Esophagus muscularis mucosa (tissue), 3 donors: Measurements from ENCODE around the gene AURKA.

Experiments
- POLR2A ChIP-seq: fragments of 450-650 bp; IDR thresholded peaks from one replicate; pipeline ENCODE4 v1.6.1; 2017; ENCODE audit warnings: antibody characterized with exemption, moderate library complexity, mild to moderate bottlenecking, low read depth
- POLR2AphosphoS5 ChIP-seq, 2 donors: sonication (generic); formaldehyde crosslinking; IDR thresholded peaks; one replicate each; pipeline ENCODE4 v1.6.1; 2017; ENCODE audit warnings: antibody characterized with exemption in 2 of 2
- TF ChIP-seq, protein P1 (sequence below), 3 experiments: fragments of 200-600 bp in 2 of 3; fragments of 450-650 bp in 1 of 3; sonication (generic) in 2 of 3; IDR thresholded peaks; one replicate each; pipeline ENCODE4 v1.5.1; 2017 to 2019; ENCODE audit warnings: antibody characterized with exemption in 3 of 3, mild to moderate bottlenecking in 2 of 3, moderate library complexity in 1 of 3

DNA sequence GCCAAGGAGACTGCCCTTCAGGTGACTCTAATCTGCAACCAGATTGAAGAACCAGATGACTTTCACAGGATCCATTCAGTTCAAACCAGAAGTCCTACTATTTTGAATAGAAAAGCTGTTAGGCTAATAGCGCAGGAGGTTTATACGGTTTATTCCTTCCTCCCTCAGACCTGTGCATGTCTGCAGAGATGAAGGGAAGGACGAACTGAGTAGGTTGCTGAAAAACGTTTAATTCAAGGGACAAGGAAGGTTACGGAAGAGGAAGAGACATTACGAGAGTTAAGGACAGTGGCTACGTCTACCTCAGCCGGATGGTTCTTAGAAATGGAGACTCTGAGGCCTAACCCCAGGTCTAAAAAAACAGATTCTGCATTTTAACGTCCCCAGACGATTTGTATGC, 978 bp downstream of the AURKA start:
- TF ChIP-seq, protein P1, sequence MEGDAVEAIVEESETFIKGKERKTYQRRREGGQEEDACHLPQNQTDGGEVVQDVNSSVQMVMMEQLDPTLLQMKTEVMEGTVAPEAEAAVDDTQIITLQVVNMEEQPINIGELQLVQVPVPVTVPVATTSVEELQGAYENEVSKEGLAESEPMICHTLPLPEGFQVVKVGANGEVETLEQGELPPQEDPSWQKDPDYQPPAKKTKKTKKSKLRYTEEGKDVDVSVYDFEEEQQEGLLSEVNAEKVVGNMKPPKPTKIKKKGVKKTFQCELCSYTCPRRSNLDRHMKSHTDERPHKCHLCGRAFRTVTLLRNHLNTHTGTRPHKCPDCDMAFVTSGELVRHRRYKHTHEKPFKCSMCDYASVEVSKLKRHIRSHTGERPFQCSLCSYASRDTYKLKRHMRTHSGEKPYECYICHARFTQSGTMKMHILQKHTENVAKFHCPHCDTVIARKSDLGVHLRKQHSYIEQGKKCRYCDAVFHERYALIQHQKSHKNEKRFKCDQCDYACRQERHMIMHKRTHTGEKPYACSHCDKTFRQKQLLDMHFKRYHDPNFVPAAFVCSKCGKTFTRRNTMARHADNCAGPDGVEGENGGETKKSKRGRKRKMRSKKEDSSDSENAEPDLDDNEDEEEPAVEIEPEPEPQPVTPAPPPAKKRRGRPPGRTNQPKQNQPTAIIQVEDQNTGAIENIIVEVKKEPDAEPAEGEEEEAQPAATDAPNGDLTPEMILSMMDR (IDR thresholded peaks at IDR 0.05) = no peak
- TF ChIP-seq POLR2AphosphoS5 (IDR thresholded peaks at IDR 0.05) = no peak
- TF ChIP-seq POLR2A = no peak
